ENCODE measurements around the gene HARS1.
"Not testable (repeated sequence)": the region's sequence is repeated elsewhere in the genome, so short reads cannot be mapped to it uniquely, and the experiment has no call there.

HARS1 gene

GRCh38 chr5:140690941-140691924, at the start of gene HARS1, which contains the start of gene HARS2:
Gene HARS1 (minus strand): TSS chr5:140691370. CDS start chr5:140691304, 66 bp downstream.
Gene HARS2 (plus strand): TSS chr5:140691455. CDS start chr5:140691649, 194 bp downstream.
- DNase-seq (ENCODE audit: low read depth, low spot score), result peak; percentile 97

- no peak for DNase-seq (ENCODE audit: low read depth, low spot score)
Observed at GRCh38 chr5:140737486-140737885, 46.3 kb upstream of the HARS1 start.

GRCh38 chr5:140734354-140734753, 43.2 kb upstream of the HARS1 start:
- DNase-seq (ENCODE audit: low read depth, low spot score), result no peak

GRCh38 chr5:140733098-140733497, 41.9 kb upstream of the HARS1 start:
- no peak for DNase-seq (ENCODE audit: low read depth, low spot score)

GRCh38 chr5:140725799-140726471, 34.8 kb upstream of the HARS1 start:
- peak; percentile 94 for DNase-seq (ENCODE audit: low read depth, low spot score)

- not testable (repeated sequence) for DNase-seq (ENCODE audit: low read depth, low spot score)
Observed at GRCh38 chr5:140721395-140721794, 30.2 kb upstream of the HARS1 start.

GRCh38 chr5:140720738-140721137, 29.6 kb upstream of the HARS1 start:
- DNase-seq (ENCODE audit: low read depth, low spot score), result not testable (repeated sequence)

- DNase-seq (ENCODE audit: low read depth, low spot score), result no peak
Observed at GRCh38 chr5:140718266-140718592, 27.1 kb upstream of the HARS1 start.

GRCh38 chr5:140716238-140716637, 25.1 kb upstream of the HARS1 start:
- DNase-seq (ENCODE audit: low read depth, low spot score), result not testable (repeated sequence)

- no peak for DNase-seq (ENCODE audit: low read depth, low spot score)
Observed at GRCh38 chr5:140713562-140714094, 22.5 kb upstream of the HARS1 start.

- no peak for DNase-seq (ENCODE audit: low read depth, low spot score)
Observed at GRCh38 chr5:140711794-140712193, 20.6 kb upstream of the HARS1 start.

- DNase-seq (ENCODE audit: low read depth, low spot score), result peak; percentile 97
Observed at GRCh38 chr5:140710899-140711552, 19.9 kb upstream of the HARS1 start.

- DNase-seq (ENCODE audit: low read depth, low spot score), result not testable (repeated sequence)
Observed at GRCh38 chr5:140708787-140709186, 17.6 kb upstream of the HARS1 start.

GRCh38 chr5:140707812-140708211, 16.6 kb upstream of the HARS1 start:
- no peak for DNase-seq (ENCODE audit: low read depth, low spot score)

- peak; percentile 98 for DNase-seq (ENCODE audit: low read depth, low spot score)
Observed at GRCh38 chr5:140700177-140701144, 9.3 kb upstream of the HARS1 start, which contains the start of gene ZMAT2. Gene ZMAT2 (plus strand): TSS chr5:140700447. CDS start chr5:140700461, 14 bp downstream.

GRCh38 chr5:140696891-140697492, 5.8 kb upstream of the HARS1 start:
- DNase-seq (ENCODE audit: low read depth, low spot score), result no peak

GRCh38 chr5:140694276-140694675, 3.1 kb upstream of the HARS1 start:
- no peak for DNase-seq (ENCODE audit: low read depth, low spot score)

- DNase-seq (ENCODE audit: low read depth, low spot score), result no peak
Observed at GRCh38 chr5:140690376-140690932, 716 bp downstream of the HARS1 start.

- no peak for DNase-seq (ENCODE audit: low read depth, low spot score)
Observed at GRCh38 chr5:140678993-140679392, 12.2 kb downstream of the HARS1 start.

GRCh38 chr5:140677947-140678346, 13.2 kb downstream of the HARS1 start:
- DNase-seq (ENCODE audit: low read depth, low spot score), result no peak

Data from astrocyte of the hippocampus (primary cell).